Measurements from ENCODE around the gene SNCB. TPM values are rescaled to one million over a fixed set of nuclear protein-coding genes. Genes with fewer than 3 reads are reported as not detected.

Gene SNCB
- total and polyA plus RNA-seq, 2 of the 4 experiments (the other 2 are of a cell fraction), result 0.41 TPM; not detected in 1

- no peak for ATAC-seq (ENCODE audit: low read depth)
- Histone ChIP-seq H4K5ac (ENCODE audit: low read depth, low read length) (no peak overlapping the region), H3K4me1 (ENCODE audit: control insufficient read depth, insufficient read depth, low read length) (peaks cover 3% of the 10 kb centered on the region), H3K14ac (replicated peaks; ENCODE audit: low read depth, low read length) (no peak overlapping the region), H2BK120ac (ENCODE audit: low read depth, low read length) (no peak overlapping the region), H3K9ac (ENCODE audit: low read depth, low read length) (no peak overlapping the region), H4K91ac (ENCODE audit: insufficient read depth, low read depth, low read length) (no peak overlapping the region), H4K8ac (ENCODE audit: low read depth in 2 of 2, low read length in 2 of 2) (no peak overlapping the region), H3K79me1 (ENCODE audit: low read depth in 1 of 2, low read length in 2 of 2) (no peaks in the 10 kb centered on the region), H3K27ac (ENCODE audit: insufficient read depth, low read length) (no peak overlapping the region), H2AK5ac (ENCODE audit: low read depth, low read length) (no peak overlapping the region), H2BK5ac (ENCODE audit: low read depth, low read length, poor library complexity, severe bottlenecking) (no peak overlapping the region), H2BK15ac (ENCODE audit: low read depth, low read length) (no peak overlapping the region), H2AK9ac (replicated peaks; ENCODE audit: low read depth, low read length, poor library complexity) (no peak overlapping the region), H3K9me3 (ENCODE audit: control insufficient read depth, insufficient read depth, low read length) (no peaks in the 10 kb centered on the region), H3K56ac (ENCODE audit: extremely low read depth, insufficient read depth, low read length) (no peak overlapping the region), H3K4me3 (ENCODE audit: insufficient read depth, low read depth, low read length) (no peak overlapping the region), H3K27me3 (ENCODE audit: control insufficient read depth, insufficient read depth, low read length) (peaks cover 5% of the 10 kb centered on the region; the same call in 1 of the 2 replicates), H3K23ac (ENCODE audit: low read depth, low read length) (no peak overlapping the region), H2BK20ac (ENCODE audit: low read depth, low read length) (no peak overlapping the region), H3K4ac (ENCODE audit: low read depth, low read length) (no peak overlapping the region), H3K18ac (ENCODE audit: low read depth, low read length) (no peak overlapping the region), H4K20me1 (ENCODE audit: insufficient read depth, low read length) (no peaks in the 10 kb centered on the region), H3K9me1 (ENCODE audit: insufficient read depth, low read length) (0 out of 2 replicates have a peak, but pooled peaks cover under 1% of the 10 kb centered on the region), H3K36me3 (ENCODE audit: control insufficient read depth, insufficient read depth, low read length) (no peaks in the 10 kb centered on the region), H2AFZ (replicated peaks; ENCODE audit: low read length, poor library complexity) (peak overlapping the region; percentile 3), H3K4me2 (ENCODE audit: low read depth, low read length) (no peak overlapping the region)
- POLR2A ChIA-PET (ENCODE audit: unreplicated experiment), result interaction anchor here (0.5 kb wide), 1 partner anchor 138 kb away, joined by 12 read pairs; no protein-coding TSS in a partner anchor
- no peak for DNase-seq
- no TSS peak for BruUV-seq (replicated peaks)
- in situ Hi-C loops (cut with MboI; ENCODE audit: low sequenced_read_pairs) (loop anchor here (10.0 to 25.0 kb wide), 2 partner anchors 51 to 837 kb away; no protein-coding TSS in a partner anchor), dilution Hi-C loops (cut with HindIII; ENCODE audit: low sequenced_read_pairs, unreplicated experiment) (no loop called here), intact Hi-C loops (cut with micrococcal nuclease) (loop anchor here (1.0 kb wide), 4 partner anchors 40 to 84 kb away; partner anchors contain the start of gene TSPAN17)
- CTCF ChIA-PET, result interaction anchor here (1.0 to 1.8 kb wide), 3 partner anchors 44 to 158 kb away, joined by 3 to 5 read pairs (median 3); partner anchors contain the start of gene CLTB
- TF ChIP-seq NFE2L2 (IDR thresholded peaks at IDR 0.05; ENCODE audit: low read depth, low read length) (no peak), CHD1 (IDR thresholded peaks at IDR 0.05; ENCODE audit: low read depth, low read length) (no peak), FOS (IDR thresholded peaks at IDR 0.05; ENCODE audit: low read depth, low read length) (no peak), SMC3 (IDR thresholded peaks at IDR 0.05; ENCODE audit: low read depth, low read length) (no peak), MAFK (IDR thresholded peaks at IDR 0.05; ENCODE audit: low read depth, low read length) (no peak), RFX5 (IDR thresholded peaks at IDR 0.05; ENCODE audit: low read depth, low read length) (no peak), ELK1 (IDR thresholded peaks at IDR 0.05; ENCODE audit: borderline replicate concordance, low read depth, low read length) (no peak), MXI1 (IDR thresholded peaks at IDR 0.05; ENCODE audit: borderline replicate concordance, low read depth, low read length) (no peak), POLR2A (IDR thresholded peaks at IDR 0.05; ENCODE audit: low read depth, low read length) (no peak), USF2 (IDR thresholded peaks at IDR 0.05; ENCODE audit: low read depth, low read length) (no peak), MAZ (IDR thresholded peaks at IDR 0.05; ENCODE audit: borderline replicate concordance, low read depth, low read length) (no peak), CEBPB (IDR thresholded peaks at IDR 0.05; ENCODE audit: low read depth, low read length) (no peak), CTCF (conservative IDR thresholded peaks at IDR 0.05; ENCODE audit: low read depth, low read length) (no peak), BHLHE40 (IDR thresholded peaks at IDR 0.05; ENCODE audit: low read depth, low read length) (no peak), RAD21 (IDR thresholded peaks at IDR 0.05; ENCODE audit: low read length) (no peak), RCOR1 (IDR thresholded peaks at IDR 0.05; ENCODE audit: insufficient replicate concordance, low read length) (no peak)
- 79% methylated on average over 5 of the region's 10 CpGs; no CpG with 5 or more reads in 1 of the 2 experiments for WGBS, 2 experiments (ENCODE audit: extremely low coverage in 2 of 2, insufficient read length in 1 of 2)
Observed at GRCh38 chr5:176574297-176574591, 56.1 kb downstream of the SNCB start.

Data from IMR-90 (cell line).